H54 (cell line): Measurements from ENCODE around the gene ZBTB7A.

Experiments used
- DNase-seq: peaks from one replicate; pipeline ENCODE4 v3.0.0; 2011; ENCODE audit warnings: low spot score, mixed read lengths; ENCODE audit not compliant: insufficient read length
- FAIRE-seq: peaks from 3 replicates; lab custom pipeline; 2011; peaks lifted over from hg19 to GRCh38; lab: Jason Lieb, UNC
- POLR2A ChIP-seq: IDR thresholded peaks from 2 replicates; pipeline ENCODE4 v1.6.1; 2011; ENCODE audit warnings: low read depth, mild to moderate bottlenecking, low read length

The ZBTB7A gene

GRCh38 chr19:4060621-4061177 lies 6.0 kb downstream of the ZBTB7A start:
- DNase-seq (no peak), FAIRE-seq (no peak)
- no peak for TF ChIP-seq POLR2A

DNA sequence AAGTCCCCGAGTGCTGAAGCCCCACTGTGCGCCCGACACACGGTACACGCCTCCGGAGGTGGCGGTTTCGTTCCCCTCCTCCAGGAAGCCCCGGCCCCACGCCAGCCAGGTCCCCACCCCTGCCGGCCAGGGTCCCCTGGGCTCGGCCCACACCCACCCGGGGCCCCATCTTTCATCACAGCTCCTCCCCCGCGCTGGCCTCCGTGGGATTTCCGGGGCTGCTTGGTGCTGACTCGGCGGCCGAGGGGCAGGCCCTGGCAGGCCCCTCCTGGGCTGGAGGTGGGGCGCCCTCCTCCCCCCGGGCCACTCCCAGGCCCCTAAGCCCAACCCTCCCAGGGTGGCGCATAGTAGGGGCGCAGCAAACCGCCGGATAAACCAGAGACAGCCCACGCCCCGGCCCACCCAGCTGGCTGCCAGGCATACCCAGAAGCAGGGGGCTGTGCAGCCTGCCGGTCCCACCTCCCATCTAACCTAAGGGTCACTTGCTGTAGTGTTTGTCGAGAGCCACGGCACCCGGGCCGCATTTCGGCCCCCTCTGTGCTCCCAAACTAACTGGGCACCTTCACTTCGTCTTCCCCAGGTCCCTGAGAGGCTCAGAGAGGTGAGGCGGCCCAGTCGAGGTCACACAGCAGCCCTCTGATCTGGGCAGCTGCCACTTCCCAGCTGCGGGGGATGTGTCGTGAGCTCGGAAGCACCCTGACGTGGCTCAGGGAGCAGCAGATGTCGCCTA lies 6.6 kb downstream of the ZBTB7A start:
- no peak for TF ChIP-seq POLR2A
- no peak for FAIRE-seq
- no peak for DNase-seq

DNA sequence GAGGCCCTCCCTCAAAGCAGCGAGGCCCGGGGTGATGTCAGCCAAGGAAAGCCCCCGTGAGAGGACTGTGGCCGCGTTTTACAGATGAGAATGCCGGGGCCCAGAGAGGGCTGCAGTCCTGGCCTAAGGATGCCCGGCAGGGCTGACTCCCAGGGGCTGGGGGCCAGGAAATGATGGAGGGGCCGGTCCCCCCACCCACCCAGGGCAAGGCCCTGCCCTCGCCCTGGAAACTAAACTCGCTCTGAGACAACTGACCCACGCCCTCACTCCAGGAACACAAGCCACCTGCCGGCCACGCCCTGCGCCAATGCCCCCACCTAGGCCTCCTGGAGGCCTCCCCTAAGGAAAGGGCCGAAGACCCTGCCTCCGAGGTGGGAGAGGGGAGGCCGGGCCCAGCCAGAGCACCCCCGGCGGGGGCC lies 7.2 kb downstream of the ZBTB7A start:
- no peak for TF ChIP-seq POLR2A
- FAIRE-seq (no peak), DNase-seq (no peak)

GRCh38 chr19:4058693-4059452 lies 7.8 kb downstream of the ZBTB7A start:
- TF ChIP-seq POLR2A = 0 out of 2 replicates have a peak, but pooled peaks have one; percentile 12
- FAIRE-seq (no peak), DNase-seq (no peak)

DNA sequence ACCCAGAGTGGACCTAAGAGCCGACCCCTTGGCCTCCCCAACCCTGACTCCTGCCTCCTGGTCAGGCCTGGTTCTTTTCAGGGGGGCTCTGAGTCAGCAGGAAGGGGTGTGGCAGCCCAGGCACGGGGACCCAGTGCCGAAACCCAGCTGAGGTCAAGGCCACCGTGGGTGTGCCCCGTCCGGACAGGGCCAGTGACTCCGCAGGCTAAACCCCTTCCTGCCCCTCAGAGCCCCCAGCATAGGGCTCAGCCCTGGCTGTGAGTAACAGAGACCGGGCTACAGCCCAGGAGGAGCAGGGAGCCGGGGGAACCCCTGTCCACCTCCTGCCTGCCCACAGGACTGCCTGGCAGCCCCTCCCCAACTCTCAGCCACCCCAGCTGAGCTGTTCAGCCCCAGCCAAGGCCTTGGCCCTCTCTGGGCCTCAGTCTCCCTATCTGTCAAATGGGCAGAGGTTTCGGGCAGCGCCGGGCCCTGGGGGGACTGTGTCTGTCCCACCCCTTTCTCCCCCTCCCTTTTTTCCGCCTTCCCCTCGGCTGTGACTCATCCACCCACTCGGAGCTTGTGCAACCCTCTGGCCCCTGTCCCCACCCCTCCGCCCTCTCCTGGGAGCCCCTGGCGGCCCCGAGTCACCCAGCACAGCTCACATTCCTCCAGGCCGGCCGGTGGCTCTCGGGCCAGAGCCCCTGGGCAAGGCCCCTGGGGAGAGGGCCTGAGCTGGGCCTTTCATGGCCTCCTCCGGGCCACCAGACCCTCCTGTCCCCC lies 8.6 kb downstream of the ZBTB7A start:
- peak; percentile 94 for DNase-seq
- FAIRE-seq = no peak
- TF ChIP-seq POLR2A = no peak

DNA sequence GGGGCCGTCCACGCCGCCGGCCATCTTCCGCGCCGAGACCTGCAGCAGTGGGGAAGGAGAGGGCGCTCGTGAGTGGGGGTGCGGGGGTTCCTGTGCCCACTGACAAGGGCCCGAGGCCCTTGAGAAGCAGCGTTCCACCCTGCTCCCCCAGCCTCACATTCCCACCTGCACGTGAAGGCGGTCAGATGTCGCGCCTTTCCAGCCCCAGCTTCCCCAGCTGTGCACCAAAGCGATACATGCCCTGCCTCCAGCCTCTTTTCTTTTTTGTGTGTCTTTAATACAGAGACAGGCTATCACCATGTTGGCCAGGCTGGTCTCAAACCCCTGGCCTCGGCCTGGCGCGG lies 11.5 kb downstream of the ZBTB7A start:
- FAIRE-seq (no peak), DNase-seq (no peak)
- no peak for TF ChIP-seq POLR2A

GRCh38 chr19:4054441-4055208 lies 12.1 kb downstream of the ZBTB7A start:
- FAIRE-seq (no peak), DNase-seq (no peak)
- TF ChIP-seq POLR2A = no peak

DNA sequence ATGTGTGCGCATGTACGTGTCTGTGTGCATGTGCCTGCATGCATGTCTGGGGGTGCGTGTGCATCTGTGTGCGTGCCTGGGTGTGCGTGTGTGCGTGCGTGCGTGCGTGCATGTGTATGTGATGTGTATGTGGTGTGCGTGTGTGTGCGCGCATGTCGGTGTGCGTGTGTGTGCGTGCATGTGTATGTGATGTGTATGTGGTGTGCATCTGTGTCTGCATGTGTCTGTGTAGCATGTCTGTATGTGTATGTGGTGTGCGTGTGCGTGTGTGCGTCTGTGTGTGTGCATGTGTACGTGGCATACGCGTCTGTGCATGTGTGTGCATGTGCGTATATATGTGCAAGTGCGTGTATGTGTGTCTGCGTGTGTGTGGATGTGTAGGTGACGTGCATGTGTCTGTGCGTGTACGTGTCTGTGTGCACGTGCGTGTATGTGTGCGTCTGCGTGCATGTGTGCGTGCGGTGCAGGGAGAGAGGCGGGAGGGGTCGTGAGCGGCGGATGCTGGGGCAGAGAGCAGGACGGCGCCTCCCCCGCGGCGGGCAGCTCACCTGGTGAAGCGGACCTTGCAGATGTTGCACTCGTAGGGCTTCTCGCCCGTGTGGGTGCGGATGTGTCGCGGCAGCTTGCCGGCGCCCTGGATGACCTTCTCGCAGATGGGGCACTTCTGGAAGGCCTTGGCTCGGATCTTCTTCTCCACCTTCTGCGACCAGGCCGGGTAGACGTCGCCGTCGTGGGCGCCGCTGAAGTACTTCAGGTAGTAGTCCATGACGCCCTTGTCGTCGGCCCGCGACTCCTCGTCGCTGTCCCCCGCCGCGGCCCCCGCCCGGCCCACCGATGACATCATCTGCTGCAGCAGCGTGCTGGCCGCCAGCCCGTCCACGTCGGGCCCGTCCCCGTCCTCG lies 13.0 kb downstream of the ZBTB7A start:
- no peak; the same call in 1 of the 2 replicates for TF ChIP-seq POLR2A
- DNase-seq (no peak), FAIRE-seq (no peak)

DNA sequence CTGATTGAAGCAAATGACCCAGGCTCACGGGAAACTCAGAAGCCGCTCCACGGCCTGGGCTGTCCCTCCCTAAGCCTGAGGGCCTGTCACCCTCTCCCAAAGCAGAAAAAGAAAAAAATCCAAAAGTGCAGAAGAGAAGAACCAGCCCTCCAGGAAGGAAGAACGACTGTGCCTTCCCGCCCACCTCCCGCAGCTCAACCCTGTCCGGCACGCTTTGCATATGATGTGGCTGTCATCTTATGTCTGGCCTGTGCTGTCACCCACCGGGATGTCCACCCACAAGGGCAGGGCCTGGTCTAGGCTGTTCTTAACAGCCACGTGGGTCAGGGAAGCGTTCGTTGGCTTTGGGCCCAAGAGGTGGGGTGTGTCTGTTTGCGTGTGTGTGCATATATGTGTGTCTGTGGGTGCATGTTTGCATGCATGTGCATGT lies 13.7 kb downstream of the ZBTB7A start:
- FAIRE-seq = no peak
- no peak for TF ChIP-seq POLR2A
- peak; percentile 77 for DNase-seq

GRCh38 chr19:4052114-4052992 lies 14.3 kb downstream of the ZBTB7A start:
- TF ChIP-seq POLR2A = no peak
- DNase-seq = peak; percentile 97
- no peak for FAIRE-seq
